ENCODE results near the gene COA8.

The COA8 gene

DNA sequence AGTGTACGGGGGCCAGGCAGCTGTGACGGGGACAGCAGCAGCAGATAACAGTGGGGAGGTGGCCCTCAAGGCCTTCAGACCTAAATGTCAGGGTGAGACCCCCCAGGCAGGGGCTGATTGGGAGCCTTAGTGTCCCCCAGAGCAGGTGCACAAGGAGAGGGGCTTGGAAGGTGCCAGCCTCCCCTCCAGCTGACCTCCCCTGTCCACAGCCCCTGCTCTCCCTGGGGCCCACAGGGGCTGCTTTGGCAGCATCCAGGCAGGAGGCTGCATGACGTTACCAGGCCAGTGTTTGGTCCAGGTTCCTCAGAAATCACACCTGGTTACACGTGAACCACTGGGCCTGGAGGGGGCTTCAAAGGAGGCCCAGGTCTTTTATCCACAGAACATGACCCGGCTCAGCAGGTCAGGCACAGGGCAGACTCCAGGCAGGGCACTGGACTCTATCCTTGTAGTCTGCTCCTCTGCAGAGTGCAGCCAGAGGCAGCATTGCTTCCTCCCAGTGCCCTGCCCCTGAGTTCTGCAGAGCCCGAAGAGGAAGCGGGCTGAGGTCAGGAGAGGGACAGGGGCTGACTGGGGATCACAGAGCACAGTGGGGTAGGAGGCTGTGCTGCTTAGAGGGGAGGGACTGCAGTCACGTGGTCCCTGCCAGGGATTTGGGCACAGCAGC lies 36.4 kb upstream of the COA8 start:
- no peak for DNase-seq

DNA sequence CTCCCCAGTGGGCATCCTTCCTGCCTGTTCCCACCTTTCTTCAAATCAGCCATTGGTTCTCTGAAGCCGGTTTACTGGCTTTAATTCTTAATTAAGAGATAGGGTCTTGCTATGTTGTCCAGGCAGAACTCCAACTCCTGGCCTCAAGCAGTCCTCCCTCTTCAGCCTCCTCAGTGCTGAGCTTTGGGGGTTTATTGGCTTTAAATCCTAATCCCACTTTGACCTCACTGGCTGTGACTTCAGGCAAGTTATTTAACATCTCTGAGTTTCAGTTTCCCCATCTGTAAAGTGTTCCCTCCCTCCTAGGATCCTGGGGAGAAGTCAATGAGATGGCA lies 35.9 kb upstream of the COA8 start:
- no peak for DNase-seq

- no peak for DNase-seq
Measured at GRCh38 chr14:103527408-103528145, 35.2 kb upstream of the COA8 start.

DNA sequence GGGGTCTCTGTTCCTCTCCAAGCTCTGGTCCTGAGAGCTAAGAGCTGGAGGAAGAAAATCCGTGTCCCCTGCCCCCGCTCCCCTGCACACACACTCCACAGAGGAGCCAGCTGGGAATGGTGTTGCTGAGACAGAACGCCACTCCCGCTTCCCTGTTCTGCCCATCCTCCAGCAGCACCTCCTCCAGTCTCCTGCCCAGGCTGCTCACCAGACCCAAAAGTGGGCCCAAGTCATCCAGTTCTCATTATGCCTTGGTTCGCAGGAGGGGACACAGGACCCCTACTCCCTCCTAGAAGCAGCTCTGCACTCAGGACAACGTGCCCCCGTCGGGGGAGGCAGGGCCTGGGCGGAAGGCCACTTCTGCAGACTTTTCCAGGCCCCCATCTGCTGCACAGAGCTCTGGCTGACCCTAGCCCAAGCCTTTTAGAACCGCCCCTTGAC lies 34.6 kb upstream of the COA8 start:
- DNase-seq, result no peak

GRCh38 chr14:103528587-103529382 lies 34.0 kb upstream of the COA8 start, which contains the start of gene TRMT61A:
Gene TRMT61A, plus strand, starts transcription at chr14:103529196. Its CDS starts 783 bp downstream, at chr14:103529979.
- DNase-seq, result peak; percentile 93

- DNase-seq, result no peak
Measured at GRCh38 chr14:103529383-103530365, 33.1 kb upstream of the COA8 start.

- no peak for DNase-seq
Measured at GRCh38 chr14:103530390-103530789, 32.4 kb upstream of the COA8 start.

GRCh38 chr14:103530831-103531230 lies 31.9 kb upstream of the COA8 start:
- no peak for DNase-seq

DNA sequence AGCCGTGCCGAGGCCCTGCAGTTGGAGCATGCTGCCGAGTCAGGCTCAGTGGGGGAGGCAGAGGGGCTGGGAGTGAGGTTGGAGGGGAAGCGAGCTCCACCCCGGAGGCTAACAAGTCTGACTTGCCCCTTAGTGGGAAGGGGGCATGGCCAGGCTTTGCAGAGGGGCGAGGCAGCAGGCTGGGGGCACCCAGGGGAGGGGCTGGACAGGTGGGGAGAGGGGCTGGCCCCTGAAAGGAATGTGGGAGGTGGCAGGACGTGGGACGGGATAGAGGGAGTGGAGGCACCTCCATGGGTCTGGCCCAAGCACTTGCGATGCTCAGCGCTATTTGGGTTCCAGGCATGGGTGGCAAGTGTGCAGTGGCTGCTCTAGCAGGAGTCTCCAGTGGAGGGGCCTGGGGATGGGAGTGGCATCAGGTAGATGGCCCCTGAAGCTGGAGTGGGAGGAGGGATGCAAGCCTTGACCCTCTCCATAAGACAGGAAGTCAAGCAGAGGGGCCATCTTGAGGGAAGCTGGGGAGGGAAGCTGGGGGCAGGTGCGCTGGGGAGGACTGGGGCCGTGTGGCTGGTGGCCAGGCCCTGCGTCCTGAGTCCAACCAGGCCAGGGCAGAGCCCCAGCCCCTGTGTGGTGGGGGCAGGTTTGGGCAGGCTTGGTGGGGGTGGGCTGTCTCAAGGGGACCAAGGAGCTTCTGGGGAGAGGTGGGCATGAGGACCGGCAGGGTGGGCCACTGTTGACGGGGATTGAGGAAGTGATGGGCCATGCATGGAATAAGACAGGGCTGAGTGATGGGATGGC lies 31.1 kb upstream of the COA8 start:
- DNase-seq, result no peak

- DNase-seq, result no peak
Measured at GRCh38 chr14:103532216-103533136, 30.3 kb upstream of the COA8 start.

DNA sequence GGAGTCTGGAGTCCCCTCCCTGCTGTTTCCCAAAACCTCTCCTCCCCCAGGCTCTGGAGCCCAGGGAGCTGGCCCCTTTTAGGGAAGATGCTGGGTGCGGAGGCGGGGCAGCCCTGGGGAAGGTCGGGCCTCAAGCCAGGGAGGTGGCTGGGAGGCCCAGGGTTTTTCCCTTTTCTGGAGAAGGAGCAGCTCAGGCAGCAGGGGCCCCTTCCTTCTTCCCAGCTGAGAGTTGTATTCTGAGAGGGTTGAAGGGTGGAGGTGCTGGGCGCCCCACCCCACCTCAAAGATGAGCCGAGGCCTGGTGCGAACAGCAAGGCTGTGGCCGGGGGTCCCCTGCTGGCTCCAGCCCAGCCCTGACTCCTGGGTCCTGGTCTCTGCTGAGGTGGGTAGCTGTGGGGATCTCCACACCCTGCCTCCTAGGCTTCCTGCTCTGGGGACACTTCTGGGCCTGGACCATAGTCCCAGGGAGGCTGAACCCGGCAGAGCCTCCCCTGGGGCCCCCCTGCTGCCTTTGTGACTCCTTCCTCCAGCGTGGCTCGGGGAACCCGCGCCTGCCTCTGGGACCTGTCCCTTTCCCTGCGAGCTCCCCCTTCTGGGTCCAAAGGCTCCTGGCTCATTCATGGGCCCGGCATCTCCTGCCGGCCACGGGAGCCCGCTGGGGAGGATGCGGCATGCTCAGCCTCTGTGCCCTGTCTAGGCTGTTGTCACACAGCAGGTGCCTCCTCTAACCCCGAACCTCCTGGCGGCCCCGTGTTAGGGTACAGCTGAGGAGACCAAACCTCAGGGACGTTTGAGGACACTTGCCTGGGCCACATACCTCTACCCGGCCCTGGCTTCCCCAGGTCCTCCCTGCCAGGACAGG lies 29.4 kb upstream of the COA8 start:
- no peak for DNase-seq

DNA sequence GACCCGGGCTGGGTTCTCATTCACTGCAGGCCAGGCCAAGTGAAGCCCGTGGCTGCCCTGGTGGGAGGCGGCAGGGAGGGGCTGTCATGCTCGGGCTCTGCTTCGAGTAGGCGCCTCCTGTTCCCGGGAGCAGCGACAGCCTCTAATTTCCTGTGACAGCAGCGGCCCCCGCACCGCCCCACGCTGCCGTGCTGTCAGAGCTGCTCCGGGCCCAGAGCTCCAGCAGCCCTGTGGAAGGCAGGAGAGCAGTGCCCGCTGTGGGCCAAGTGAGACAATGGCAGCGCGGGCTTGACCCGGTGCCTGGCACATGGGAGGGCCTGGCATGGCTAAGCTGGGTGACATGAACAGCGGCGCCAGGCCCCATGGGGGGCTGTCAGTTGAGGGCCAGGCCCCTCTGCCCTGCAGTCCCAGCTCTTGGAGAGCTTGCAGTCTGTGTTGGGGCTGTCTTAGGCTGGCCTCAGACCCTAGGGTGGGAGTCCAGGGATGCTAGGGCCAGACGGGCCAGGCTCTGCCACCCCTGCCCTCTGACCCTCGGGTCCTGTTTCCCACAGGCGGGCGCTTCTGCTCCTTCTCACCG lies 28.7 kb upstream of the COA8 start:
- no peak for DNase-seq

DNA sequence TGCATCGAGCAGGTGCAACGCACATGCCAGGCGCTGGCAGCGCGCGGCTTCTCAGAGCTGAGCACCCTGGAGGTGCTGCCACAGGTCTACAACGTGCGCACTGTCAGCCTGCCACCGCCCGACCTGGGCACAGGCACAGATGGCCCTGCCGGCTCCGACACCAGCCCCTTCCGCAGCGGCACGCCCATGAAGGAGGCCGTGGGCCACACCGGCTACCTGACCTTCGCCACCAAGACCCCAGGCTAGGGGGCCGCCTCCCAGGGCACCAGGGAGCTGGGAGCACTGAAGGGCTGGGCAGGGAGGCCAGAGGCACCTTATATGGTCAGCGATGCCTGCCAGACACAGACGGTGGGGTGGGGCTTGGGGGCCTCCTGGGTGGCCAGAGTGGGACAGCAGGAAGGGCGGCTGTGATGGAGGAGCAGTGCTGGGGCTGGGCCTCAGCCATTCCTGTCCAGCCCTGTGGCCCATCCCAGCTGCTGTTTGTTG lies 28.1 kb upstream of the COA8 start:
- no peak for DNase-seq

DNA sequence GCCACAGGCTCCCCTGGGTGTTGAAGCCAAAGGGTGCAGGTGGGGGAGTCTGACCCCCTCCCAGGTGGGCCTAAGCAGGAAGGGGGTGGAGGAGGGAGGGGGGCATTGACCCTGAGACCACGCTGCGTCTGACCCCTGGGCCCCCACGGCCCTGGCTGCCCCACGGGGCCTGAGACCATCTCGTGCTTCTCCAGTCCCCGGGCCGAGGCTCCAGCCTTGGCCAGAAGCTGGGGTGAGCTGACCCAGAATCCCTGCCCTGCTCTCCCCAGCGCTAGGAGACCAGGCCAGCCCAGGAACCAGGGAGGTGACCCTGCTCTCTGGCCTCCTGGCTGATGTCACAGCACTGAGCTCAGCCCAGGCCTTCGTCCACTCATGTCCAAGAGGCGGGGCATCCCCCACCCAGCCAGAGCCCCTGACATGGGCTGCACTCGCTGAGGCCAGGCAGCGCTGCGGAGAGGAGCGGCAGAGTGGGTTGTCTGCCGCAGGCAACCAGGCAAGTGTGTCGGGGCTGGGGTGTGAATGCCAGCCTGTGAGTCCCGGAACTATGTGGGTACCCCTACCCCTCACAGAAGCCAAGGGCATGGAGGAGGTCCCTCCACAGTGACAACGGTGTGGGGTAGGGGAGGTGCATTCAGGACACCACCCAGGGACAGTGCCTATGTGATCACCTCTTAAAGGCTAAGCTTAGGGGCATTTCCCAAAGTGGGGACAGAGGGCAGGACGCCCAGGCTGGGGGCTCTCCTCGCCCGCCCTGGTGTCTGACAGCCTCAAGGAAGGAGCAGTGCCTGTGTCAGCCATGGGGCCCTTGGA lies 27.5 kb upstream of the COA8 start:
- DNase-seq, result no peak

DNA sequence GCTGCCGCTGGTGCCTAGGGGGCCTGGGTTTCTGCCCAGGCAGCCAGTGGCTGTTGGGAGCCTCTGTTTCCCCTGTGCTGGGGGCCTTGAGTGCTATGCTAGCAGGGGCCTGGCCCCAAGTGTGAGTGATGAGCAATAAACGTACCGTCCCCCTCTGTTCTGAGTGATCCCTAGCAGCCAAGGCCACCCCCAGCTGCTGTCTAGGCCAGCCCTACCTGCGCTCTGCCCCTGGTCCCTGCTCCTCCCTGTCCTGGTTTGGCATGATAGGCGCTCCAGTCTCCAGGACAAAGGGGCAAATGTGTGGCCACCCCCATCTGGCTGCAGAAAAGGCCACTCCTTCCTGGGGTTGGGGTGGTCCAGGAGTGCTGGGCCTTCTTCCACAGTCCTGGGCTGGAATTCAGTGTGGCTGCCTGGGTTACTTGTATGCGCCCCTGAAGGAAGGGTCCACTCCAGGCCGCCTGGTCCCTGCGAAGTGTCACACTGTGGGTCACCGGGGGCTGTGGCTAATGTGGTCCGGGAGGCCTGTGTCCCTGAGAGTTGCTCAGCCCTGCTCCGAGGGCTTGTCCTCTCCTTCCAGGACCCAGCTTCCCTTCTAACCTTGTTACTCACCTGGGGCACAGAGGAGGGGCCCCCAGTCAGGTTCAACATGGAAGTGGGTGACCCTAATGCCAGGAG lies 26.7 kb upstream of the COA8 start:
- DNase-seq, result no peak

GRCh38 chr14:103536693-103537092 lies 26.1 kb upstream of the COA8 start:
- no peak for DNase-seq

- no peak for DNase-seq
Measured at GRCh38 chr14:103537175-103537990, 25.4 kb upstream of the COA8 start.

All from NCI-H1694 treated with DMSO at 0.1 percent for 48 hours (cell line).